T-helper 9 cell (primary cell): ENCODE data around the gene SLC47A2.

Source experiments
- DNase-seq: peaks from one replicate; pipeline ENCODE4 v3.0.0-alpha.2; 2020

Gene SLC47A2

GRCh38 chr17:19726631-19727376, 10.4 kb upstream of the SLC47A2 start:
- no peak for DNase-seq

- no peak for DNase-seq
These were observed 9.1 kb upstream of the SLC47A2 start for GRCh38 chr17:19725486-19725885.

- no peak for DNase-seq
These were observed 8.4 kb upstream of the SLC47A2 start for GRCh38 chr17:19724501-19725420.

GRCh38 chr17:19723964-19724363, 7.6 kb upstream of the SLC47A2 start:
- DNase-seq, result no peak

- DNase-seq, result no peak
These were observed 4.4 kb upstream of the SLC47A2 start for GRCh38 chr17:19720631-19721426.

GRCh38 chr17:19720210-19720475, 3.8 kb upstream of the SLC47A2 start:
- DNase-seq, result no peak

GRCh38 chr17:19719355-19720209, 3.2 kb upstream of the SLC47A2 start:
- DNase-seq, result no peak

- DNase-seq, result no peak
These were observed 2.4 kb upstream of the SLC47A2 start for GRCh38 chr17:19718613-19719354.

GRCh38 chr17:19718041-19718612, 1.7 kb upstream of the SLC47A2 start:
- no peak for DNase-seq

GRCh38 chr17:19717411-19717908, 1.1 kb upstream of the SLC47A2 start:
- DNase-seq, result no peak

GRCh38 chr17:19717031-19717360, 612 bp upstream of the SLC47A2 start:
- DNase-seq, result no peak

GRCh38 chr17:19714542-19715411, 1.6 kb downstream of the SLC47A2 start:
- DNase-seq, result no peak

GRCh38 chr17:19713901-19714361, 2.5 kb downstream of the SLC47A2 start:
- no peak for DNase-seq

GRCh38 chr17:19713462-19713861, 2.9 kb downstream of the SLC47A2 start:
- no peak for DNase-seq

- DNase-seq, result no peak
These were observed 3.9 kb downstream of the SLC47A2 start for GRCh38 chr17:19712436-19713004.

GRCh38 chr17:19709841-19710240, 6.5 kb downstream of the SLC47A2 start:
- no peak for DNase-seq

GRCh38 chr17:19708431-19709175, 7.8 kb downstream of the SLC47A2 start:
- DNase-seq, result no peak

GRCh38 chr17:19707728-19708221, 8.6 kb downstream of the SLC47A2 start:
- no peak for DNase-seq
